GM13977 (cell line): ENCODE measurements around the gene AGBL1.

ENCODE experiments used
- DNase-seq: peaks from one replicate; pipeline ENCODE4 v3.0.0; 2012; ENCODE audit warnings: low spot score
- CTCF ChIP-seq: IDR thresholded peaks from 2 replicates; pipeline ENCODE4 v1.5.1; 2012; ENCODE audit warnings: mild to moderate bottlenecking, control low read depth; ENCODE audit not compliant: insufficient read depth; ENCODE audit errors: extremely low read depth, missing control alignments
- in situ Hi-C: fragments of 300-500 bp; cut with MboI; formaldehyde crosslinking; loops from one replicate; pipeline ENCODE4 v1.12.0; 2022; ENCODE audit warnings: low sequenced_read_pairs, low pct_unique_long_range_greater_than_20kb, mixed read lengths, inconsistent platforms; ENCODE audit not compliant: unreplicated experiment

The AGBL1 gene

GRCh38 chr15:86403221-86403620, 323.6 kb downstream of the AGBL1 start:
- in situ Hi-C loops: no loop called here
- no peak for TF ChIP-seq CTCF
- DNase-seq: no peak

GRCh38 chr15:86403914-86404583, 324.4 kb downstream of the AGBL1 start:
- in situ Hi-C loops: no loop called here
- TF ChIP-seq CTCF: no peak
- no peak for DNase-seq

- in situ Hi-C loops: no loop called here
- DNase-seq: no peak
- TF ChIP-seq CTCF: no peak
These were observed 328.6 kb downstream of the AGBL1 start for GRCh38 chr15:86408261-86408660.

- DNase-seq: no peak
- in situ Hi-C loops: no loop called here
- TF ChIP-seq CTCF: no peak
These were observed 332.2 kb downstream of the AGBL1 start for GRCh38 chr15:86411916-86412315.

- DNase-seq: no peak
- no peak for TF ChIP-seq CTCF
- in situ Hi-C loops: no loop called here
These were observed 333.5 kb downstream of the AGBL1 start for GRCh38 chr15:86413191-86413590.

GRCh38 chr15:86425746-86426145, 346.1 kb downstream of the AGBL1 start:
- no peak for DNase-seq
- TF ChIP-seq CTCF: no peak
- in situ Hi-C loops: no loop called here
